Measurements from ENCODE around the gene EHBP1. TPM values are rescaled to one million over a fixed set of nuclear protein-coding genes. Genes with fewer than 3 reads are reported as not detected.

EHBP1 gene
- total RNA-seq (2022; extraction: Qiagen RNA extraction), result 35.7 to 58.4 TPM (median 51.3 TPM) in 5 replicates

DNA sequence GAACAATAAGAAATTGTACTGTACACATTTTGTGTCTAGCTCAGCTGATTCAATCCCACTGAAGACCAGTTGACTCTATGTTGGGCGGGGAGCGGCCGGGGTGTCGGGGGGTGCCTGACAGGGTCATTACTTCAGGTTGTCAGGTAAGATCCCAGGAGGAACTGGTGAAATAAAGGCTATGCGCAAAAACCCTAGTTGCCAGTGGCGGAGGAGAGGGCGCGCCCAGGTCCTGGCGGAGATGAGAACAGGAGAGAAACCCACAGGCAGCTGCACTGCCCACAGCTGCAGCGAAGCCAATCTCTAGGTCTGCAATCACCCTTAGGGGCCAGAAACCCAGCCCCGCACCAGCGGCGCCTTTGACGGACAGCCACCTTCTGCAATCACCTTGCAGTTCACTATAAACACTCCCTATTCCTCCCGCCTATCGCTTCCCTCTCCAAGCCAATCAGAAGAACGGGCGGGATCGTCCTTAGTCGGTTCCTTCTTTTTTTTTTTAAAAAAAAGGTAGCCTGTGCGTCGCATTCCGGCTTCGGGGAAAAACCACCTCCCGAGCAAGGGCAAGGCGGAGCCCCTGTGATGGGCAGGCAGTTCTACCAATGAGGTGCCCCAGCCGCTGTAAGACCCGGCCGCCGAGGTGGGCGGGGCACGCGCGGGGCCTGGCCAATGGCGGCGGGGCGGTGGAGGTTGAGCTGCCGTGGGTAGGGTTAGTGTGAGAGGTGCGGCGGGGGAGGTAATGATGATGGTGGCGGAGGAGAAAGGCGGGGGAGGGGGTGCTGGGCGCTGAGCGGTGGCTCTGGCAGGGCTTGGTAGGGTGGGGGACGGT, at the start of gene EHBP1:
Gene EHBP1, plus strand, starts transcription at position 707 of the 823 bp plus-strand sequence. CDS start 1,479 bp downstream, outside the sequence.

DNA sequence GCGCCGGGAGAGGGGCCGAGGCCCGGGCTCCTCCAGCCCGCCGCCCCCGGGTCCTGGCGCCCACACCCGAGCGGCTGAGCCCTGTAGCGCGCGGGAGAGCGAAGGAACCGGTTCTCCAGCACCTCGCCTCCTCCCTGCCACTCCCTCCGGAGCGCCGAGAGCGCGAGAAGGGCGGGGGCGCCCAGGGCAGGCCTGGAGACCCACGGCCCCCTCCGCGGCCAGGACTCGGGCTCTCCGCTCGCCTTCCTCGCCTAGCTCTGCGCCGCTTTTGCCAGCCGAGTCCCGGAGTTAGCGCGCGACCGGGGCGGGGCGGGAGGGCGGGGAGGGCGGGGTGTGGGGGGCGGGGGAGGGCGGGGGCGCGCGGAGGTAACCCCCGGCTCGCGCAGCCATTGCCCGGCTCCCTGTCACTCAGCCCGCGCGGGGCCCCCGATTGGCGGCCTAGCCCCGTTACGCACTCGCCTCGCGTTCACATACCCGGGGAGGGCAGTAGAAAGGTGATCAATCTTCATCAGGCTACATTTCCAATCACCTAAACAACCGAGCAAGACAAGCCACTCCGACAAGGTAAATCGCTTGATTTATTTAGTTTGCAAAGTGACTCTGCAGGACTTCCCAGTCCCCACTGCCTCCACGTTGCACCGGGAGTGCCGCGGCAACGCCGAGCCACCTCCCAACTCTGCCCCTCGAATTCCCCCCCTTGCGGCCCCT, 345.0 kb downstream of the EHBP1 start, which contains the start of gene OTX1:
Gene OTX1, plus strand, starts transcription at position 497 of the 708 bp plus-strand sequence. CDS start 2,161 bp downstream, outside the sequence.

Other genes starting within 250 kb of the EHBP1 start
- gene TMEM17, start 199.5 kb upstream of the EHBP1 start, total RNA-seq (2022; extraction: Qiagen RNA extraction), result 5.3 to 6.0 TPM (median 5.5 TPM) in 5 replicates

Measured in A549 treated with CORT108297 at 1 μM for 4 hours (cell line).